Activated gamma-delta T cell treated with Interleukin-2 at 50 U/mL for 16 hours (primary cell): ENCODE data around the gene MARCHF3.
"Not testable (repeated sequence)": the region's sequence is repeated elsewhere in the genome, so short reads cannot be mapped to it uniquely, and the experiment has no call there.

ENCODE experiments used
- DNase-seq: peaks from one replicate; pipeline ENCODE4 v3.0.0-alpha.2; 2020

The MARCHF3 gene

GRCh38 chr5:126948011-126948355, 82.4 kb downstream of the MARCHF3 start:
- no peak for DNase-seq

DNA sequence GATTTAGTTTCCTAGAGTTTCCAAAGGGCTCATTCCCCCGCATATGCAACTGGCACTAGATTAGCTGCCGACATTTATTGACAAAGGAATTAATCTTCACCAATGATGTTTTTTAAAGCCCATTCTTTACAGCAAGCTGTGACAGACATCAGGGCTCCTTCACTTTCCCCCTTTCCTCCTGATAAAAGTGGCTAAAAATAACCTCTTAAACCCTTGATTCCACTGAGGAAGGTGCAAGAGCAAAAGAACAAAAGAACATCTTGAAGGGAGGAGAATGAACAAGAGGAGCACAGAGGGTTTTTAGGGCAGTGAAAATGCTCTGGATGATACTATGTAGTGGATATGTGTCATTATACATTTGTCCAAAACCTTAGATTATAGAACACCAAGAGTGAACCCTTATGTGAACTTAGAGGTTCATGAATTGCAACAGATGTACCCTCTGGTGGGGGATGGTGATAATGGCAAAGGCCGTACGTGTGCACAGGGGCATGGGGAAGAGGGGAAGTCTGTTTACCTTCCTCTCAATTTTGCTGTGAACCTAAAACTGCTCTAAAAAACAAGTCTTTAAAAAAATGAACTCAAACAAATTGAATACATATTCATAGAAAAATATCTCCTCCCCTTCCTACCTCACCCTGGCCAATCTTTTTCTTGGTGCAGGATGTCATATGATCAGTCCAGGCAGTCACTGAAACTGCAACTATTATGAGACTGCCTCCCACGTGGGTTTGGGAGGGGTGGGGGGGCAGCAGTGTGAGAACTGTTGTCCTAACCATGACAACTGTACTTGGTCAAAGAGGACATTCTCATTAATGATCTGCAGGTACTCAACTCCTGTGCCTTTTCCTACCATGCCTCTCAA, 83.0 kb downstream of the MARCHF3 start:
- no peak for DNase-seq

- not testable (repeated sequence) for DNase-seq
These were observed 87.5 kb downstream of the MARCHF3 start for GRCh38 chr5:126942908-126943307.

- no peak for DNase-seq
These were observed 89.0 kb downstream of the MARCHF3 start for GRCh38 chr5:126941403-126941802.

GRCh38 chr5:126939887-126940286, 90.5 kb downstream of the MARCHF3 start:
- DNase-seq, result no peak

GRCh38 chr5:126938466-126938865, 91.9 kb downstream of the MARCHF3 start:
- DNase-seq, result no peak

DNA sequence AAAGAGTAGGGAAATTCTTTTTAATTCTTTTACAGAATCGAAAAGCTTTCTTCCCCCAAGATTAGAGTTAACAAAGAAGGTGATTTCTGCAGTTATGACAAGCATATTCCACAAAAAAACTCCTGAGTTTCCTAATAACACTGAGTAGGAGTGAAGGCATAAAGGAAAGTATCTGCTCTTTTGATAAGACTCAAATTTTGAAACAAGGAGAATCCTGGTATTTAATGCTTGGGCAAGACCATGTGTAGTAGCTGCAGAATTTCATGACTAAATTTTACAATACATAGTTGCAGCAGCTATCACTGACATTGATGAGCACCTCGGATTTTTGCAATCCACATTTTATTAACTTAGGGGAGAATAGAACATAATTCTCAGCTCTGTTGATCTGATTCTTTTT, 92.6 kb downstream of the MARCHF3 start:
- DNase-seq, result no peak

- DNase-seq, result no peak
These were observed 93.5 kb downstream of the MARCHF3 start for GRCh38 chr5:126936775-126937418.

GRCh38 chr5:126931963-126932660, 98.2 kb downstream of the MARCHF3 start:
- DNase-seq, result no peak

- no peak for DNase-seq
These were observed 102.3 kb downstream of the MARCHF3 start for GRCh38 chr5:126928041-126928440.

DNA sequence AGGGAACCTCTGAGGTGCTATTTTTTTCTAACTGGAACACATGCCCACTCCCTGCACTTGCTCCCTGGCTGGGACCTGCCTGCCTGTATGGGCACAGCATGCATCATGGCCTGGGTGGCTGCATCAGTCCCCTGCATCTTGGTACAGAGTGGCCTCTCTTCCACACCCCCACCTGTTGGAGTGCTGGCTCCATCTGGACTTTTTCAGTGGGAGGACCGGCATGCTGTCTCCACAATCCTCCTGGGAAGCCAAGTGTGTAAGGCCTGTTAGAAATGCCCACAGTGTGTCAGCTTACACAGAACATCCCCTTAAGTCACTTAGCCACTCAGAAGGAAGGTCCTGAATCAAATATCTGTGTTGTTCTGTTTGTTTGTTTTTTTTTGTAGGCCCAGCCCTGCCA, 102.9 kb downstream of the MARCHF3 start:
- DNase-seq, result no peak

DNA sequence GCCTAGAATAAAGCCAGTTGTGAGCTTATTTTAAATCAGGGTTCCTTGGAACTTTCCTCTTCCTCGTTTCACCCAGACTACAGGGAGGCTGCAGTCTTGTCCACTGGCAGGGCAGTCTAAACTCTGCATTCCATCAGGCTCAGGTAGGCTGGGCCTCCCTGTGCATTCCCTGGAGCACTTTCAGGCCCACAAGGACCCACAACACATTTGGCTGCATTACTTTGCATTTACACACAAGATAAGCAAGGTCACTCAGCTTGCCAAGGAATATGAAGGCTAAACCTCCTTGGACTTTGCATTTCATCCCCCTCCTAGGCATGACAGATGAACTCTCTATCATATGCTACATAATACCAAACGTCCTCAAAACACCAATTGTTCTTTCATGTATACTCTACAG, 104.2 kb downstream of the MARCHF3 start:
- no peak for DNase-seq

DNA sequence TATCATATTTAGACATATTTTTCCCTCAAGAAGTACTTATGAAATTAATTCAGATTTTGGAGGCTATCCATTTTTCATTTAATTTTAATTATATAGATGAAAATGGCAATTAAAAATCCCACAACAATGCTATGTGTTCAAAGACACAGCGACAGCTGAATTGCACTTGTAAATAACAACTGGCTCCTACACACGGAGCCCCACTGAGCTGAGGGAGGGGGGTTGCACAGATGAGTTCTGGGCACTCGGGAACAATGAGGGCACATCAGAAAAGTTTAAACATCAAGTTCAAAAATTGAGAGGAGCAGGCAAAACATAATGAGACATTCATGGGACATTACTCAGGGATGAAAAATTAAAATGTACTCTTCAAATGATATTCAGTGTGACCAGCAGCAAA, 104.9 kb downstream of the MARCHF3 start:
- DNase-seq, result no peak

GRCh38 chr5:126924331-126925033, 105.9 kb downstream of the MARCHF3 start:
- no peak for DNase-seq

- no peak for DNase-seq
These were observed 108.9 kb downstream of the MARCHF3 start for GRCh38 chr5:126921241-126922091.

GRCh38 chr5:126920291-126920690, 110.1 kb downstream of the MARCHF3 start:
- no peak for DNase-seq

DNA sequence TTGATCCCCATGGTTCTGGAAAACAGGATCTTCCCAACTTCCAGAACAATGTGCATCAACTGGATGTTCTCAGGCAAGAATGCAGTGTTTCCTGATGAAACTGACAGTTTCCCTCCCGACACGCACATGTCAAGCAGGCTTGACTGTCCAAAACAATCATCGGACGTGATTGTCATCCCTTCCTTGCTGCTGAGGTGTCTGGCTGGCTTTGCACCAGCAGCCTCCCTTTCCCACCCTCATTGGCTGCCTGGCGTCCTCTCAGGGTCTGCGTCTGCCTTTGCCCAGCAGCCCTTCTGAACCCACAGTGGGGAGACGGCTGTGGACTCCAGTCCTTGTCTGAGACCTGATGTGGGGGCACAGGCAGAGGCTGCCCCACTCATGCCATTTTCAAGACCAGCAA, 110.8 kb downstream of the MARCHF3 start:
- no peak for DNase-seq

DNA sequence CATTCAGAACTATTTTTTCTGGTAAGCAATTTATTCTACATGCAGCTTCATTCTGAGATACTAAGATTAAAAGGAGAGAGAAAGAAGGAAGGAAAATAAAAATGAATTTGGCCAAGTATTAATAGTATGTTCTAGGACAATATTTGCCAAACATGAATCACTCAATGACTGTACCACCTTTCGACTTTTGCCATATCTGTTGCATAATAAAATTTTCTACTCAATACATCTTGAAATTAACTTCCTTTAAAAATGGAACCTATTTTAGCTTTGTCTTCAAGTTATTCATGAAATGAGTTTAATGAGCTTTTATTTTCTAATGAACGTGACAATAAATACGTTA, 111.8 kb downstream of the MARCHF3 start:
- no peak for DNase-seq

GRCh38 chr5:126917918-126918614, 112.3 kb downstream of the MARCHF3 start:
- no peak for DNase-seq

DNA sequence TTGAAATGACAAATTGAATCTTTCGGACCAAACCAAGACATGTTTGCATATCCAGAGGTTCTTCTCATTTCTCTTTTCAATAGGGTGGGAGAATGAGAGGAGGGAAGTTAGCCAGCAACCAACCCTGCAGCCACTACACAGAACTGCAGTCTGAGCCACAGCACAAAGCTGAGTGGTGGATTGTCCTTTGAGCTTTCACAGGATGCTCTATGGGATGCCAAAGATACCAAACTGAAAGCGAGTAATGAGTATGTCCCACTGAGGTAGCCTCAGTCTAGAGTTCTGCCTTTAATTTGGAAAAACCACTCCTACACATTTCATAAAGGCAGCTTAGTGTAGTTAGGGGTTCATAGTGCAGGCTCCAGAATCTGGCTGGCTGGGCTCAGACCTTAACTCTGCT, 114.9 kb downstream of the MARCHF3 start:
- DNase-seq, result no peak

GRCh38 chr5:126914801-126915436, 115.4 kb downstream of the MARCHF3 start:
- DNase-seq, result no peak
